GM19351 (cell line): ENCODE measurements around the gene FAM240A.

Source experiments
- ATAC-seq: cut with Tn5 transposase; IDR thresholded peaks from one replicate; pipeline ENCODE4 v1.9.1; 2021; ENCODE audit warnings: mild to moderate bottlenecking, moderate library complexity; ENCODE audit not compliant: unreplicated experiment

FAM240A gene

DNA sequence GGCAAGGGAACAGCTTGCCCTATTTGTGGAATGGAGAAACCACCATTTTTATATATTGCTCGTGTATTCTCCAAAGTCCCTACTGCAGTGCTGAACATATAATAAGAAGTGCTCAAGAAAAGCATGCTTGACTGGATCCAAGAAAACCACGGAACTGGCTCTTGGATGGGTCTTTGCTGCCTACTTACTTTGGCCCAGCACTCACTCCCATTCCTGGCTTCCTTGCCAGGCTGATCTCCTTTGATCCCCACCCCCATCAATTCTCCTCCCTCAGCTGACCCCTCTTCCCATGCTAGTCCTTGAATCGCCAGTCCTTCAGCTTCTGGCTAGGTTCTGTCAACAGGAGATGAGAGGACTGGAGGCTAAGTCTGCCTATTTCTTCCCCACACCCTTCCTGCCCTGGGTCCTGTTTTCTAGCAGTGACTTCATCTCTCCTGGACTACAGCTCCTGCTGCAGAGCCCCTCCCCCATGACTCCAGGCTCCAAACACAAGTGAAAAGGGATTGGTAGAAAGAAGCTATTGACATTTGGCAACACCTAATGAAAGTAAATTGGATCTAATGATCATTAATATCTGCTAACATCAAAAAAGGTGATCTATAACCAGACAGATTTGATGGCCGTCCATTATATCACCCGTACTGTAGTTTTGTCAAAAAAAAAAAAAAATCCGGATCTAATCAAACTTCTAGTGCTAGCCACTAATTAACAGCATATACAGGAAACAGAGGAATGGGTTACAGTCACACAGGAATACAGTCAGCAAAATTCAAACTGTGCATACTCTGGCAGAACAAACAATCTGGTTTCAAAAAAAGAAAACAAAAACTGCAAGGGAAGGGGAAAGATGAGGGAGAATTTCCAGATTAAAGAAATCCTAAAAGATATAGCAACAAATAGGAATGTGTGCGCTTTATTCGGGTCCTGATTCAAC is 7.8 kb downstream of the FAM240A start:
- ATAC-seq, result no peak

DNA sequence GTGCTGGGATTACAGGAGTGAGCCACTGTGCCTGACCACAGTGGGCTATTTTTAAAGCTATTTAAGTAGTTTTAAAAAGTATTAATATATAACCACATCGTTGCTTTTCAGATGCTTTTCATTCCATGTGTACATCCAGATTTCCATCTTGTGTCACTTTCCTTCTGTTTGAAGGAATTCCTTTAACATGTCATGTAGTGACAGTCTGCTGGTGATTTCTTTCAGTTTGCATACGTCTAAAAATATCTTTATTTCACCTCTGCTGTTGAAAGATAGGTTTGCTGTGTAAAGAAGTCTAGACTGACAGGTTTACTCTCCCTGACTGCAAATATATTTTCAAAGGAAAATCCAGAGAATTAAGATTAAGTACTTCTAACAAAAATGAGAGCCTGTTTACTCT is 12.2 kb downstream of the FAM240A start:
- no peak for ATAC-seq

GRCh38 chr3:46624975-46625490 is 12.7 kb downstream of the FAM240A start:
- no peak for ATAC-seq

DNA sequence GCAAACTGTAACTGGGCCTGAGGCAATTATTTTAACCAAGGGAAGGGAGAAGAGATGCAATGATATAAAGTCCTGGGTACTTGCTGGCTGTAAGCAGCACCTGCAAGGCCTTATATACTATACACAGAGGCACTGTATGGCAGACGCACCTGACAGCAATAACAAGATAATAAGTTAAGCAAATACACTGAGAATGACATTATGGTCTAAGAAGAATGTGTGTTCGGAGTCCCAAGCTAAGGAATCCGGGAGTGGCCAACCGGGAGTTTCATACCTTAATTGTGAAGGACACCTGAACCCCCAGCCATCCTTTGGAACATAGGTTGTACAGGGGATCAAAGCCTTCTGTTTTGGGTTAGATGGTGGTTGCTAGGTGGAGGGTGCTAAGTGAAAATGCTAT is 13.7 kb downstream of the FAM240A start:
- ATAC-seq, result no peak

- ATAC-seq, result no peak
These were observed 14.8 kb downstream of the FAM240A start for GRCh38 chr3:46627078-46627477.

- no peak for ATAC-seq
These were observed 16.6 kb downstream of the FAM240A start for GRCh38 chr3:46628901-46629369.

DNA sequence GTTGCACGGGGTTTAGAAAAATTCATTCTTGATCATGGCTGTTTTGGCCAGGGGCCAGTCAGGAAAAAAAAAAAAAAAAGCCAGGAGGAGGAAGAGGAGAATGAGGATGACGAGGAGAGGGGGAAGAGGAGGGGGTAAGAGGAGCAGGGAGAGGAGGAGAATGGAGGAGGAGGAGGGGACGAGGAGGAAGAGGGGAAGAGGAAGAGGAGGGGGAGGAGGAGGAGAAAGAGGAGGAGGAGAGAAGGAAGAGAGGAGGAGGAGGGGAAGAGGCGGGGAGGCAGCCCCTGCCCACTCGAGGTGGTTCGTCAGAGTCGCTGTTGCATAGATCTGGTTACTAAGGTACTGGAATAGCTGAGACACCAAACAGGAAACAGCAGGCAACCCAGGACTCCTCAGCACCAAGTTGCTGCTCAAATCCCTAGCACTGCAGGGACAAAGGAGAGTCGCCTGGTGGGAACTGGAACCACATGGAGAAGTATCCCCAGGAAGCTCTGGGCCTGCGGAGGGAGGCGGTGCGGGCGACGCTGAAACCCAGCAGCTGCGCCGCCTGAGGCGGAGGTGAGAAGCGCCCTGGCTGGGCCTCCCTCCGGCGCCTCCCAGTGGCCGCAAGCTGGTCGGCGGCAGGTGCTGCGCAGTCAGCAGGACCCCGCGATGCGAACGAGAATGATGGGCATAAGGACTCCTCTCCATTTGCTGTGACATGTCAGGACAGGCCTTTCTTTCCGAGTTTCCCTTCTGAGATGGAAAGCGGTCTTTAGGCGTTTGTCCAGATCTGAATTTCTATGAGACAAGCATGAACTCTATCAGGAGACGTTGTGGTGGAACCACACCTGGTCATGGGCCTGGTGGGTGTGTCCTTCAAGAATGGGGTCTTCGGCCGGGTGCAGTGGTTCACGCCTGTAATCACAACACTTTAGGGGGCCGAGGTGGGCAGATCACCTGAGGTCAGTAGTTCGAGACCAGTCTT is 17.5 kb downstream of the FAM240A start:
- ATAC-seq, result no peak

GRCh38 chr3:46632792-46633191 is 20.5 kb downstream of the FAM240A start:
- no peak for ATAC-seq

DNA sequence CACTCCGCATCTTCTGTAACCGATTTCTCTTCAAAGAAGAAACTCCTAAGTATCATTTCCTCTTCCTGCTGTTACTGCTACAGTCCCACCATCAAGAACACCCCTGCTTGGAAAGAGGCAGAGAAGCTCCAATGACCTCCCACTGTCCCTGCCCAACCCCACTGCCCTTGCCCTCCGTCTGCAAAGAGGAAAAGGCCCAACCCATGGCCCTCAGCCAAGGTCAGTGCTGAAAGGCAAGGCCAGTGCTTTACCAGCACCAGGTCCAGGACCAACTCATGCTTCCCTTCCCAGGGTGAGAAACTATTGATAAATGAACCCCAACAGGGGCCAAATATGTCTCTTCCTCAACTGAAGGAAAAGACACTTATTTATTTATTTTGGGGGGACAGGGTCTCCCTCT is 22.5 kb downstream of the FAM240A start:
- no peak for ATAC-seq

GRCh38 chr3:46639221-46639620 is 26.9 kb downstream of the FAM240A start:
- ATAC-seq, result no peak

DNA sequence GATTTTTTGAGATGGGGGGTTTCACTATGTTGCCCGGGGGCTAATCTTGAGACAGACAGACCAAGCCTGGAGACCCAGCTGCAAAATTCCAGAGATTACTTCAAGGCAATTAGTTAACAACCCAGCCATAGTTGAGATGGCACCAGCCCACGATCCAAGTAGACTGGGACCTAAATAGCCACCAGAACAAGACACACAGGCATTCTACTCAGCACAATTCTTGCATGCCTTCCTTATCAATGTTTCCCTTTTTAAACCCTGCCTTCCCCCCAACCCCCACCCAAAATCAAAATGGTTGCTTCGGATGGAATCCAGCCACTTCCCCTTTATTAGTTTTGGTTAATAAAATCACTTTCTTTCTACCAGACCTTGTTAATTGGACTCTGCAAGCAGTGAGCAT is 28.6 kb downstream of the FAM240A start:
- ATAC-seq, result no peak

- ATAC-seq, result no peak
These were observed 30.6 kb downstream of the FAM240A start for GRCh38 chr3:46642971-46643370.

- no peak for ATAC-seq
These were observed 31.4 kb downstream of the FAM240A start for GRCh38 chr3:46643701-46644100.

- no peak for ATAC-seq
These were observed 34.4 kb downstream of the FAM240A start for GRCh38 chr3:46646700-46647099.

DNA sequence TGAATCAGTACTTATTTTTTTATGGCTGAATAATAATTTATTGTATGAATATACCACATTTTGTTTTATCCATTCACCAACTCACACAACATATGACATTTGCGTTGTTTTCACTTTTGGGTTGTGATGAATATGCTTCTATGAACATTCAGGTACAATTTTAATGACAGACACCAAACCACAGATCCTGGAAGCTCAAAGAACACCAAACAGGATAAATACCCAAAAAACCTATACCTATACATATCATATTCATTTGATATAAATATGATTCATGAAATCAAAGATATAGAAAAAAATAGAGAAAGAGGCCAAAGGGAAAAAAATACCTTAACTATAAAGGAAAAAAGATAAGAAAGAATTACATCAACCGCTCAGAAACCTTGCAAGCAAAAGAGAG is 35.8 kb downstream of the FAM240A start:
- ATAC-seq, result no peak

- ATAC-seq, result no peak
These were observed 37.1 kb downstream of the FAM240A start for GRCh38 chr3:46649436-46649835.

DNA sequence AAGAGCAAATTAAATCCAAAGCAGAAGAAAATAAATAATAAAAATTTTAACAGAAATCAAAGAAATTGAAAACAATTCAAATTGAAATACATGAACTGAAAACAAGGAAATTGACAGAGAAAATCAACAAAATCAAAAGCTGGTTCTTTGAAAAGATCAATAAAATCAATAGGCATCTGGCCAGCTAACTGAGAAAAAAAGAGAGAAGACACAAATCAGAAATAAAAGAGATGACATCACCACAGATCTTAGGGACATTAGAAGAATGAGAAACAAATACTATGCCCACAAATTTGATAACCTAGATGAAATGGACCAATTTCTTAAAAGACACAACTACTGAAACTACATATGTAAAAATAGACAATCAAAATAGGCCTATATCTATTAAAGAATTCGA is 38.8 kb downstream of the FAM240A start:
- ATAC-seq, result no peak

DNA sequence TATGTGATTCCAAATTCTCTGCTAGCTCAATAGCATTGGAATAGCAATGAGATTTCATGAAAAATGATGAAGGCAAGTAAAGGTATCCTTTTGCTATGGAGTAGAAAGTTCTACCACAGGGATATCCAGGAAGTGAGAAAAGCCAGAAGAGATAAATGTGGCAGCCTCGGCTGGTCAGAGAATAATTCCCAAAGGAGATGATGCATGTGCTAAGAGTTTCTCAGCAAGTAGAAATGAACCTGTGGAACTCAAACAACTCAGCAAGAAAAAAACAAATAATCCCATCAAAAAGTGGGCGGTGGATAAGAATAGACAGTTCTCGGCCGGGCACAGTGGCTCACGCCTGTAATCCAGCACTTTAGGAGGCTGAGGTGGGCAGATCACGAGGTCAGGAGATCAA is 42.9 kb downstream of the FAM240A start:
- ATAC-seq, result no peak

- ATAC-seq, result no peak
These were observed 44.6 kb downstream of the FAM240A start for GRCh38 chr3:46656778-46657556.

GRCh38 chr3:46659285-46659684 is 47.0 kb downstream of the FAM240A start:
- ATAC-seq, result no peak

DNA sequence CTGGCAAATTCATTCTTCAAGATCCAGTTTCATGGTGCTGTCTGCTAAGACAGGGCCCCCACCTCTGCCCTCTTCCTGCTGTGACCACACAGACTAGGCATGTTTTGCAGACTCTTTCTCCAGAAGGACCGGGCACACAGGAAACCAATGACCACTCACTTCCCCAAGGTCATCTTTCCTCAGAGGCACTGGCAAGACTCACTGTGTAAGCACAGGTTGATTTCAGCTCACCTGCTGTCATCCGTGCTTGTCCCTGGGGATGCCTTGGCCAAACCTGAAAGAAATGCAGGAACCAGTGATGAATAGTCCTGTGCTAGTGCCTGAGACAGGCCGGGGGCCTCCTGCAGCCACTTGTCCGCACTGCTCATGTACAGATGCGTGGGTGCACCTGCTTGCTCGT is 47.7 kb downstream of the FAM240A start:
- no peak for ATAC-seq
